ENCODE data around the gene RDH13.

DNA sequence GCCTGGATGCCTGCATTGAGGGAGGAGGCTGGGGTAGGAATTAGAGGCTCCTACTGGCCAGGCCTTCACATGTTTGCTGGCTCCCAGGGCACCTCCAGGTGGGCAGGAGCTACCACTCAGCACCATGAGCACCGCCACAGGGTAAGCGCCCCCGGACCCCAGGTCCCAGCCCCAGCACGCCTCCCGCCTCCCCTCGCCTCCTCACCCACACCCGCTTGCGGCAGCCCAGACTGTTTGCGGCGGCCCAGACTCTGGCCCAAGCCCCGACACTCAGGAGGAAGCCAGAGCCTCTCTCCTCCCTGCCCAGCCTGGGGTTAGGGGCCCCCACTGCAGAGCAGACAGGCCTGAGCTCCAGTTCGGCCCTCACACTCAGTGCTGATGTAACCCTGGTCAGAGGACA lies 13.4 kb upstream of the RDH13 start:
- TF ChIP-seq POLR2AphosphoS5 (IDR thresholded peaks at IDR 0.05) (no peak), POLR2A (IDR thresholded peaks at IDR 0.05; ENCODE audit: low read depth) (no peak)
